Smooth muscle cell (in vitro differentiated cells): ENCODE measurements around the gene TBL2. TPM values are rescaled to one million over a fixed set of nuclear protein-coding genes. Genes with fewer than 3 reads are reported as not detected.

Source experiments
- DNase-seq: peaks from one replicate; lab custom pipeline; 2025; ENCODE audit not compliant: unreplicated experiment; lab: John Stamatoyannopoulos, UW
- H2AFZ ChIP-seq: fragments of 200-600 bp; sonication (generic); 2 replicates; pipeline ENCODE4 v1.6.0; 2016; ENCODE audit warnings: antibody characterized with exemption, low read depth, mild to moderate bottlenecking
- H3F3A ChIP-seq: fragments of 200-600 bp; sonication (generic); 2 replicates; pipeline ENCODE4 v1.6.0; 2017; ENCODE audit warnings: antibody characterized with exemption, low read depth
- H3K27ac ChIP-seq: fragments of 200-600 bp; sonication (generic); 2 replicates; pipeline ENCODE4 v1.5.1; 2016; ENCODE audit warnings: low read depth, mild to moderate bottlenecking
- H3K27me3 ChIP-seq: fragments of 200-600 bp; sonication (generic); 2 replicates; pipeline ENCODE4 v1.6.1; 2016; ENCODE audit warnings: low read depth, mild to moderate bottlenecking
- H3K36me3 ChIP-seq: fragments of 200-600 bp; sonication (generic); 2 replicates; pipeline ENCODE4 v1.5.1; 2016; ENCODE audit warnings: low read depth
- H3K4me1 ChIP-seq: fragments of 200-600 bp; sonication (generic); 2 replicates; pipeline ENCODE4 v1.5.1; 2016; ENCODE audit warnings: low read depth
- H3K4me2 ChIP-seq: fragments of 200-600 bp; sonication (generic); 2 replicates; pipeline ENCODE4 v1.6.0; 2016; ENCODE audit warnings: mild to moderate bottlenecking
- H3K4me3 ChIP-seq: fragments of 200-600 bp; sonication (generic); 2 replicates; pipeline ENCODE4 v1.5.1; 2016; ENCODE audit warnings: mild to moderate bottlenecking
- H3K79me2 ChIP-seq: fragments of 200-600 bp; sonication (generic); 2 replicates; pipeline ENCODE4 v1.6.0; 2016; ENCODE audit warnings: low read depth, mild to moderate bottlenecking
- H3K9ac ChIP-seq: fragments of 200-600 bp; sonication (generic); 2 replicates; pipeline ENCODE4 v1.6.0; 2016; ENCODE audit warnings: low read depth
- H3K9me3 ChIP-seq: fragments of 200-600 bp; sonication (generic); replicated peaks from 2 replicates; pipeline ENCODE4 v1.5.1; 2016; ENCODE audit warnings: low read depth
- H4K20me1 ChIP-seq: fragments of 200-600 bp; sonication (generic); 2 replicates; pipeline ENCODE4 v1.6.0; 2016; ENCODE audit warnings: low read depth
- WGBS: methylation state at CpG from one replicate; pipeline ENCODE4 v1.1.7; 2016; ENCODE audit warnings: low lambda C conversion rate; 5-methylcytosine and 5-hydroxymethylcytosine counted together
- polyA plus RNA-seq: library from polyadenylated mRNA; unstranded; fragments of >200 nt; fragmentation: Nextera tagmentation; extraction: Ambion mirVana; gene quantifications from 2 replicates; pipeline ENCODE4 v1.2.1, GENCODE V29; 2016
- total RNA-seq: library from RNA; depleted of rRNA; stranded (reverse); fragments of >200 nt; gene quantifications from 2 replicates; pipeline ENCODE4 v1.2.3, GENCODE V29; 2014
- TF ChIP-seq, protein P1 (sequence below): fragments of 200-600 bp; sonication (generic); IDR thresholded peaks from 2 replicates; pipeline ENCODE4 v1.5.1; 2017; ENCODE audit warnings: borderline replicate concordance, mild to moderate bottlenecking, antibody characterized with exemption; ENCODE audit not compliant: insufficient read depth, poor library complexity, severe bottlenecking

TBL2 gene
- total and polyA plus RNA-seq, 2 experiments from 2014 or later: 67.6 to 78.5 TPM

DNA sequence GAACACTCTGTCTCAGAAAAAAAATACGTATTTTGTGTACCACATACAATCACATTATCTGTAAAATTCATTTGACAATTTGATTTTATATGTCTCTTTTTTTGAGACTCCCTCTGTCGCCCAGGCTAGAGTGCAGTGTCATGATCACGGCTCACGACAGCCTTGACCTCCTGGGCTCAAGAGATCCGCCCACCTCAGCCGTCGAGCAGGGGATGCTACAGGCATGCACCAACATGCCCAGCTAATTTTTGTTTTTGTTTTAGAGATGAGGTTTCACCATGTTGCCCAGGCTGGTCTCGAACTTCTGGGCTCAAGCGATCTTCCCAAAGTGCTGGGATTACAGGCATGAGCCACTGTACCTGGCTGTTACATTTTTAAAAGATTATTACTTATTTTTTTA, 44.6 kb downstream of the TBL2 start:
- DNase-seq: no peak
- Histone ChIP-seq H2AFZ (no peak overlapping the region), H3K36me3 (no peaks in the 10 kb centered on the region), H3K27ac (no peak overlapping the region), H3K4me3 (no peak overlapping the region), H3F3A (no peaks in the 10 kb centered on the region), H3K9ac (no peak overlapping the region), H4K20me1 (no peaks in the 10 kb centered on the region), H3K9me3 (no peaks in the 10 kb centered on the region), H3K4me2 (no peak overlapping the region), H3K27me3 (no peaks in the 10 kb centered on the region), H3K4me1 (no peaks in the 10 kb centered on the region), H3K79me2 (no peaks in the 10 kb centered on the region)
- TF ChIP-seq, protein P1, sequence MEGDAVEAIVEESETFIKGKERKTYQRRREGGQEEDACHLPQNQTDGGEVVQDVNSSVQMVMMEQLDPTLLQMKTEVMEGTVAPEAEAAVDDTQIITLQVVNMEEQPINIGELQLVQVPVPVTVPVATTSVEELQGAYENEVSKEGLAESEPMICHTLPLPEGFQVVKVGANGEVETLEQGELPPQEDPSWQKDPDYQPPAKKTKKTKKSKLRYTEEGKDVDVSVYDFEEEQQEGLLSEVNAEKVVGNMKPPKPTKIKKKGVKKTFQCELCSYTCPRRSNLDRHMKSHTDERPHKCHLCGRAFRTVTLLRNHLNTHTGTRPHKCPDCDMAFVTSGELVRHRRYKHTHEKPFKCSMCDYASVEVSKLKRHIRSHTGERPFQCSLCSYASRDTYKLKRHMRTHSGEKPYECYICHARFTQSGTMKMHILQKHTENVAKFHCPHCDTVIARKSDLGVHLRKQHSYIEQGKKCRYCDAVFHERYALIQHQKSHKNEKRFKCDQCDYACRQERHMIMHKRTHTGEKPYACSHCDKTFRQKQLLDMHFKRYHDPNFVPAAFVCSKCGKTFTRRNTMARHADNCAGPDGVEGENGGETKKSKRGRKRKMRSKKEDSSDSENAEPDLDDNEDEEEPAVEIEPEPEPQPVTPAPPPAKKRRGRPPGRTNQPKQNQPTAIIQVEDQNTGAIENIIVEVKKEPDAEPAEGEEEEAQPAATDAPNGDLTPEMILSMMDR: no peak
- WGBS: 71% methylated on average over 9 of the region's 9 CpGs

DNA sequence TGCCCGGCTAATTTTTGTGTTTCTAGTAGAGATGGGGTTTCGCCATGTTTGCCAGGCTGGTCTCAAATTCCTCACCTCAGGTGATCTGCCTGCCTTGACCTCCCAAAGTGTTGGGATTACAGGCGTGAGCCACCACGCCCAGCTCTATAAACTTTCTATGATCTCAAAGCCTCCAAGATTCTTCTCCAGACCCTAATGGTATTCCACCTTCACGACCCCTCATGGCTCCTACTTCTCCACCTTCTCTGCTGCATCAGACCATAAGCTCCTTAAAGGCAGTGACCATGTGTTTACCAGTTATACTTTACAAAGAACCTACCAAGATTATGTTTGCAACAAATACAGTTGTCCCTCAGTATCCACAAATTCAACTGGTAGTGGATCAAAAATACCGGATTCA, 46.2 kb downstream of the TBL2 start:
- H3K27ac ChIP-seq: no peak overlapping the region
- H3K4me3 ChIP-seq: no peak overlapping the region
- H3K9me3 ChIP-seq: no peaks in the 10 kb centered on the region
- DNase-seq: no peak
- no peaks in the 10 kb centered on the region for H3K27me3 ChIP-seq
- H3K4me2 ChIP-seq: no peak overlapping the region
- no peak overlapping the region for H2AFZ ChIP-seq
- H4K20me1 ChIP-seq: no peaks in the 10 kb centered on the region
- H3K36me3 ChIP-seq: no peaks in the 10 kb centered on the region
- H3K9ac ChIP-seq: no peak overlapping the region
- WGBS: 97% methylated on average over 6 of the region's 6 CpGs
- no peaks in the 10 kb centered on the region for H3F3A ChIP-seq
- TF ChIP-seq, protein P1: no peak
- no peaks in the 10 kb centered on the region for H3K4me1 ChIP-seq
- no peaks in the 10 kb centered on the region for H3K79me2 ChIP-seq

DNA sequence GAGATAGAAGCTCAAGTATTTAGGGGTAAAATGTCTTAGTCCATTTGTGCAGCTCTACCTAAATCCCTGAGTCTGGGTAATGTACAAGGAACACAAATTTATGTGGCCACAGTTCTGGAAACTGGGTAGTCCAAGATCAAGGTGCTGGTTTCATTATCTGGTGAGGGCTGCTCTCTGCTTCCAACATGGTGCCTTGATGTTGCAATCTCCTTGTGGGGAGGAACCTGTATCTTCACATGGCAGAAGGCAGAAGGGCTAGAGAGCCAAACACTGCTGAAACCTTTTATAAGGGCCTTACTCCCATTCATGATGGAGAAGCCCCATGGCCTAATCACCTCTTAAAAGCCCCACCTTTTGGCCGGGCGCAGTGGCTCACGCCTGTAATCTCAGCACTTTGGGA, 47.6 kb downstream of the TBL2 start:
- no peak for DNase-seq
- no peak overlapping the region for H3K27ac ChIP-seq
- H3F3A ChIP-seq: no peaks in the 10 kb centered on the region
- H2AFZ ChIP-seq: no peak overlapping the region
- no peaks in the 10 kb centered on the region for H4K20me1 ChIP-seq
- WGBS: 96% methylated on average over 3 of the region's 3 CpGs
- H3K4me1 ChIP-seq: no peaks in the 10 kb centered on the region
- no peak overlapping the region for H3K4me2 ChIP-seq
- TF ChIP-seq, protein P1: no peak
- H3K27me3 ChIP-seq: no peaks in the 10 kb centered on the region
- no peaks in the 10 kb centered on the region for H3K79me2 ChIP-seq
- no peak overlapping the region for H3K9ac ChIP-seq
- no peaks in the 10 kb centered on the region for H3K36me3 ChIP-seq
- H3K4me3 ChIP-seq: no peak overlapping the region
- H3K9me3 ChIP-seq: no peaks in the 10 kb centered on the region
